ENCODE measurements around the gene MTHFS. TPM values are rescaled to one million over a fixed set of nuclear protein-coding genes. Genes with fewer than 3 reads are reported as not detected.

MTHFS gene
- polyA plus RNA-seq, 4 donors, result 31.2 to 44.7 (median 37.3) TPM

GRCh38 chr15:79824136-79824701 lies 72.6 kb downstream of the MTHFS start:
- DNase-seq (ENCODE audit: low read depth in 4 of 4, low spot score in 3 of 4), result no peak

- no peak for DNase-seq (ENCODE audit: low read depth in 4 of 4, low spot score in 3 of 4)
Measured at GRCh38 chr15:79820820-79821219, 76.0 kb downstream of the MTHFS start.

- DNase-seq (ENCODE audit: low read depth in 4 of 4, low spot score in 3 of 4), result no peak
Measured at GRCh38 chr15:79820176-79820575, 76.6 kb downstream of the MTHFS start.

- DNase-seq (ENCODE audit: low read depth in 4 of 4, low spot score in 3 of 4), result no peak
Measured at GRCh38 chr15:79816571-79816970, 80.2 kb downstream of the MTHFS start.

- DNase-seq (ENCODE audit: low read depth in 4 of 4, low spot score in 3 of 4), result no peak
Measured at GRCh38 chr15:79815468-79815867, 81.3 kb downstream of the MTHFS start.

GRCh38 chr15:79812541-79812940 lies 84.3 kb downstream of the MTHFS start:
- no peak for DNase-seq (ENCODE audit: low read depth in 4 of 4, low spot score in 3 of 4)

GRCh38 chr15:79811406-79812405 lies 85.1 kb downstream of the MTHFS start:
- no peak for DNase-seq (ENCODE audit: low read depth in 4 of 4, low spot score in 3 of 4)

- DNase-seq (ENCODE audit: low read depth in 4 of 4, low spot score in 3 of 4), result no peak
Measured at GRCh38 chr15:79804838-79805237, 92.0 kb downstream of the MTHFS start.

- no peak for DNase-seq (ENCODE audit: low read depth in 4 of 4, low spot score in 3 of 4)
Measured at GRCh38 chr15:79798311-79798710, 98.5 kb downstream of the MTHFS start.

Other genes starting within 250 kb of the MTHFS start
- gene BCL2A1, start 74.2 kb upstream of the MTHFS start, polyA plus RNA-seq (ENCODE audit: insufficient read length in 4 of 4), result under 1 TPM in 2 of 4 donors, not detected in 2; 0.22 to 0.32 TPM
- 100 to 1,000 TPM; 114 to 129 (median 126) TPM for gene ZFAND6, start 162.7 kb upstream of the MTHFS start, polyA plus RNA-seq (ENCODE audit: insufficient read length in 4 of 4)

Data from right renal pelvis (tissue), 4 donors.